PC-9 (cell line): ENCODE data around the gene C1orf226.

Experiments used
- CTCF ChIP-seq: fragments of 200-600 bp; sonication (generic); conservative IDR thresholded peaks from 2 replicates; pipeline ENCODE4 v1.6.1; 2017; ENCODE audit warnings: mixed run types, antibody characterized with exemption, mild to moderate bottlenecking, moderate library complexity
- EZH2 ChIP-seq: fragments of 200-600 bp; sonication (generic); IDR thresholded peaks from 2 replicates; pipeline ENCODE4 v1.8.0; 2017; ENCODE audit warnings: antibody characterized with exemption, low read depth

- TF ChIP-seq EZH2 (no peak), CTCF (no peak)
Measured at GRCh38 chr1:162375463-162375862, 6.1 kb upstream of the C1orf226 start.
